Kidney (tissue), 14 donors: ENCODE results near the gene ZNF148. TPM values are rescaled to one million over a fixed set of nuclear protein-coding genes. Genes with fewer than 3 reads are reported as not detected.

Experiments used
- DNase-seq, 5 donors: peaks; one replicate each; pipeline ENCODE4 v3.0.0-alpha.2; 2013 to 2020
- FAIRE-seq: peaks from 2 replicates; lab custom pipeline; 2012; peaks lifted over from hg19 to GRCh38; lab: Jason Lieb, UNC
- H3K27ac ChIP-seq, 2 donors: one replicate each; pipeline ENCODE4 v1.7.0; 2013; ENCODE audit warnings: low read depth in 2 of 2, low read length in 2 of 2, inconsistent platforms in 1 of 2
- H3K27me3 ChIP-seq: one replicate; pipeline ENCODE4 v1.7.1; 2013; ENCODE audit warnings: low read length, inconsistent platforms; ENCODE audit not compliant: control insufficient read depth, insufficient read depth
- H3K36me3 ChIP-seq, 3 donors: one replicate each; pipeline versions ENCODE4 v1.7.0 to v1.7.1; 2013; ENCODE audit warnings: low read length in 3 of 3, control low read depth in 1 of 3, inconsistent platforms in 1 of 3; ENCODE audit not compliant: insufficient read depth in 3 of 3, control insufficient read depth in 2 of 3
- H3K4me1 ChIP-seq, 3 donors: one replicate each; pipeline versions ENCODE4 v1.7.0 to v1.7.1; 2013; ENCODE audit warnings: low read length in 3 of 3, inconsistent platforms in 1 of 3, low read depth in 1 of 3; ENCODE audit not compliant: control insufficient read depth in 2 of 3, insufficient read depth in 2 of 3
- H3K4me3 ChIP-seq, 3 donors: one replicate each; pipeline versions ENCODE4 v1.7.0 to v1.8.1; 2013; ENCODE audit warnings: low read length in 3 of 3, control low read depth in 1 of 3, inconsistent platforms in 1 of 3
- H3K9ac ChIP-seq, 3 donors: one replicate each; pipeline versions ENCODE4 v1.7.0 to v1.7.1; 2013; ENCODE audit warnings: low read length in 3 of 3, control low read depth in 1 of 3, inconsistent platforms in 1 of 3
- H3K9me3 ChIP-seq, 3 donors: one replicate each; pipeline versions ENCODE4 v1.7.0 to v1.7.1; 2013; ENCODE audit warnings: low read length in 3 of 3, control low read depth in 1 of 3, inconsistent platforms in 1 of 3; ENCODE audit not compliant: control insufficient read depth in 2 of 3, insufficient read depth in 1 of 3
- intact Hi-C: fragments of 100-400 bp; cut with DNase I; formaldehyde crosslinking; loops from one replicate; pipeline ENCODE4 v1.11.1; 2022
- polyA plus RNA-seq: library from polyadenylated mRNA; stranded (reverse); fragments of 350-450 nt; fragmentation: Illumina TruSeq; extraction: RNeasy Lipid Tissue Mini Kit (QIAGEN cat#74804); gene quantifications from one replicate; pipeline ENCODE4 v1.2.3, GENCODE V29; 2014; ENCODE audit warnings: low read depth, low replicate concordance; ENCODE audit not compliant: insufficient read depth
- total RNA-seq: library from RNA; stranded (reverse); fragmentation: NEBNext Ultra II Directional; extraction: Animal tissue kit (Norgen Biotek cat#: 25700); gene quantifications from one replicate; pipeline ENCODE4 v1.2.1, GENCODE V29; 2021
- TF ChIP-seq, protein P1 (sequence below): IDR thresholded peaks from 3 replicates; pipeline ENCODE4 v1.5.1; 2012; ENCODE audit warnings: mild to moderate bottlenecking, moderate library complexity, borderline replicate concordance; ENCODE audit not compliant: insufficient read depth; ENCODE audit errors: extremely low read depth
- donor health status: control.
- donor health status: control.
- donor health status: control.
- donor health status: control.
- donor health status: control.
- donor health status: DM: yes; HTN: yes; CAD: no.
- donor health status: Normal renal cell carcinoma (clear cell type).

The ZNF148 gene
- total and polyA plus RNA-seq, 2 donors from 2014 or later: 5.4 to 74.4 TPM

DNA sequence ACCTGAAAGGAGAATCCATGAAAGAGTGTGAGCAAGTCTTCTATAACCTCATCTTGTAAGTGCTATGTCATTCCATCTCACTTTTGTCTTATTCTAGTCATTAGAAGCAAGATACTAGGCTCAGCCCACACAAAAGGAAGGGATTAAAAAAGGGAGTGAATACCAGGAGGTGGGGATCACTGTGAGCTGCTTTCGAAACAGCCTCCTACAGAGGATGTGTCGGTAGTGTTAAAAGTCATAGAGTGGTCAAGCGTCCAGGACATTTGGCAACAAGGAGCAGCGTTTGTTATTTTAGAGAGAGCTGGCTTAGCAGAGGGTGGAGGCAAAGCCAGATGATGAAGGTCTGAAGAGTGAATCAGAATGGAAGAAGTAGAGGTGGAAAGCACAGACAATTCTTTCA lies 11.7 kb upstream of the ZNF148 start:
- no peaks in the 10 kb centered on the region for H3K36me3 ChIP-seq
- no peaks in the 10 kb centered on the region for H3K4me1 ChIP-seq
- no peaks in the 10 kb centered on the region for H3K9me3 ChIP-seq
- no peak overlapping the region for H3K9ac ChIP-seq
- FAIRE-seq (no peak), DNase-seq (no peak)
- intact Hi-C loops: no loop called here
- H3K27ac ChIP-seq: no peak overlapping the region
- no peak overlapping the region for H3K4me3 ChIP-seq
- no peaks in the 10 kb centered on the region for H3K27me3 ChIP-seq
- TF ChIP-seq, protein P1, sequence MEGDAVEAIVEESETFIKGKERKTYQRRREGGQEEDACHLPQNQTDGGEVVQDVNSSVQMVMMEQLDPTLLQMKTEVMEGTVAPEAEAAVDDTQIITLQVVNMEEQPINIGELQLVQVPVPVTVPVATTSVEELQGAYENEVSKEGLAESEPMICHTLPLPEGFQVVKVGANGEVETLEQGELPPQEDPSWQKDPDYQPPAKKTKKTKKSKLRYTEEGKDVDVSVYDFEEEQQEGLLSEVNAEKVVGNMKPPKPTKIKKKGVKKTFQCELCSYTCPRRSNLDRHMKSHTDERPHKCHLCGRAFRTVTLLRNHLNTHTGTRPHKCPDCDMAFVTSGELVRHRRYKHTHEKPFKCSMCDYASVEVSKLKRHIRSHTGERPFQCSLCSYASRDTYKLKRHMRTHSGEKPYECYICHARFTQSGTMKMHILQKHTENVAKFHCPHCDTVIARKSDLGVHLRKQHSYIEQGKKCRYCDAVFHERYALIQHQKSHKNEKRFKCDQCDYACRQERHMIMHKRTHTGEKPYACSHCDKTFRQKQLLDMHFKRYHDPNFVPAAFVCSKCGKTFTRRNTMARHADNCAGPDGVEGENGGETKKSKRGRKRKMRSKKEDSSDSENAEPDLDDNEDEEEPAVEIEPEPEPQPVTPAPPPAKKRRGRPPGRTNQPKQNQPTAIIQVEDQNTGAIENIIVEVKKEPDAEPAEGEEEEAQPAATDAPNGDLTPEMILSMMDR: no peak

DNA sequence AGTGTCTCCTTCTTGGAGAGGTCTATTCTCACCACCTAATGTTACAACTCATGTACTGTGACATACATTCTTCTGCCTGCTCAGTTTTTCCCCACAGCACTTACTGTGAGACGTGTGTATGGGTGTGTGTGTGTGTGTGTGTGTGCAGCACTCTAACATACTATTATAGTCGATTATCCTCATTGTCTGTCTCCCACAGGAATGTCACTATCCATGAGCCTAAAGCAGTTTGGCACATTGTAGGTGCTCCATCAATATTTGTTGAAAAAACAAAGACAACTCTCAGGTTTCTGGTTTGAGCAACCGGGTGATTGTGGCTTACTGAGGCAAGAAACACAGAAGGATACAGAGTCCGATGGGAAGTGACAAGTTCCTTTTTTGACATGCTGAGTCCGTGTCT lies 8.6 kb upstream of the ZNF148 start:
- no peak overlapping the region for H3K27ac ChIP-seq
- H3K36me3 ChIP-seq: no peaks in the 10 kb centered on the region
- DNase-seq: peak in 1 of 5 donors; percentile 17
- H3K9me3 ChIP-seq: no peaks in the 10 kb centered on the region
- no peaks in the 10 kb centered on the region for H3K4me1 ChIP-seq
- no peak for FAIRE-seq
- TF ChIP-seq, protein P1: no peak
- no peak overlapping the region for H3K9ac ChIP-seq
- H3K27me3 ChIP-seq: no peaks in the 10 kb centered on the region
- H3K4me3 ChIP-seq: no peak overlapping the region
- intact Hi-C loops: no loop called here

DNA sequence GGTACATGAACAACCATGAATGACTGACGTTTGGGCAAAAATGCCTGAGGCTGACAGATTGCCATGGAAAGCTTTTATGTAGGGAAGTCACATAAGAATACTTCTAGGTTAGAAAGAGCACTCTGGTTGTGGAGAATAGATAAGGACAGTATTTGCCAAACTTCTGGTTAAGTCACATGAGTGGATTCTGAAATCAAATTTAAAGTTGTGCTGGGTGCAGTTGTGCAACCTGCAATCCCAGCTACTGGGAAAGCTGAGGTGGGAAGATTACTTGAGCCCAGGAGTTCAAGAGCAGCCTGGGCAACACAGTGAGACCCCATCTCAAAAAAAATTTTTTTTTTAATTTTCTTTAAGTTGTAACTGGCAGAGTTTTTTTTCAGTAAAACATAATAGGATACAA lies 7.2 kb upstream of the ZNF148 start:
- TF ChIP-seq, protein P1: no peak

DNA sequence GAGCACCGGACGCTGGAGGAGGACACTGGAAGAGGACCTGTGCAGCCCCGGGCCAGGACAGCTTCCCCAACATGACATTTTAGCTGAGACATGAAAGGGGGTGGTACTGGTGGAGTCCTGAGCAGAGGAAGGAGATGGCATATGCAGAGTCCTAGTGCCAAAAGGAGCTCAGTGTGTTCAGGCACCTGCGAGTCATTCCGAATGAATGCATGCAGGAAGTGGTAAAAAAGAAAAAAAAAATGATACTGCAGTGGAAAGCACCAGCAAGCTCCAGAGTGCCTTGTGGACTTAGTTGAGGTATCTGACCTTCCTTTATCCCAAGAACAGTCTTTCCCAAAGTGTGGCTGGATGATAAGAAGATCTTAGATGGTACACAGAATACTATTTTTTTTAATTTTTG lies 6.6 kb upstream of the ZNF148 start:
- Histone ChIP-seq H3K9me3 (no peaks in the 10 kb centered on the region), H3K4me3 (no peak overlapping the region), H3K9ac (no peak overlapping the region), H3K4me1 (no peaks in the 10 kb centered on the region), H3K36me3 (no peaks in the 10 kb centered on the region), H3K27me3 (no peaks in the 10 kb centered on the region), H3K27ac (no peak overlapping the region)
- FAIRE-seq (no peak), DNase-seq (no peak)
- intact Hi-C loops: no loop called here
- TF ChIP-seq, protein P1: no peak

More for the DNA sequence above, 7.2 kb upstream of the ZNF148 start:
- no peak overlapping the region for H3K27ac ChIP-seq
- DNase-seq: no peak
- no peaks in the 10 kb centered on the region for H3K4me1 ChIP-seq
- no peaks in the 10 kb centered on the region for H3K36me3 ChIP-seq
- FAIRE-seq: no peak
- intact Hi-C loops: no loop called here
- H3K27me3 ChIP-seq: no peaks in the 10 kb centered on the region
- H3K4me3 ChIP-seq: no peak overlapping the region
- H3K9me3 ChIP-seq: no peaks in the 10 kb centered on the region
- no peak overlapping the region for H3K9ac ChIP-seq
